SK-N-SH (cell line): ENCODE results near the gene EFCAB14. TPM values are rescaled to one million over a fixed set of nuclear protein-coding genes. Genes with fewer than 3 reads are reported as not detected.
"Not testable (repeated sequence)": the region's sequence is repeated elsewhere in the genome, so short reads cannot be mapped to it uniquely, and the experiment has no call there.

ENCODE experiments used
- CTCF ChIA-PET: fragments of 300-600, 350-600 bp; formaldehyde crosslinking; extraction: SDS; loops from one replicate; lab custom pipeline; 2021; lab: Yijun Ruan, JAX
- POLR2A ChIA-PET: fragments of 350-600 bp; sonication (Branson Sonifier 250); formaldehyde crosslinking; extraction: SDS; loops from one replicate; lab custom pipeline; 2020; ENCODE audit warnings: antibody characterized with exemption, inconsistent platforms; lab: Yijun Ruan, JAX
- DNase-seq: peaks from one replicate; pipeline ENCODE4 v3.0.0; 2012
- H2AFZ ChIP-seq: fragments of 200-600 bp; sonication (generic); 2 replicates; pipeline ENCODE4 v1.8.1; 2016; ENCODE audit warnings: antibody characterized with exemption, mild to moderate bottlenecking, low read depth
- H3F3A ChIP-seq: fragments of 200-600 bp; sonication (generic); replicated peaks from 2 replicates; pipeline ENCODE3; 2016; ENCODE audit warnings: antibody characterized with exemption, mild to moderate bottlenecking; ENCODE audit not compliant: insufficient read depth
- H3K27ac ChIP-seq, 2 experiments: fragments of 200-500 bp in 1 of 2; fragments of 200-600 bp in 1 of 2; sonication (Bioruptor generic) in 1 of 2; sonication (generic), shearing (Covaris generic) in 1 of 2; 2 replicates each; pipeline versions ENCODE4 v1.5.1 to v1.6.1; 2014 to 2016; ENCODE audit warnings: low read depth in 2 of 2, inconsistent platforms in 1 of 2, low read length in 1 of 2, mild to moderate bottlenecking in 1 of 2, mixed read lengths in 1 of 2
- H3K27me3 ChIP-seq: fragments of 200-600 bp; sonication (generic), shearing (Covaris generic); 2 replicates; pipeline ENCODE4 v1.6.1; 2016; ENCODE audit warnings: mixed run types; ENCODE audit not compliant: insufficient read depth
- H3K36me3 ChIP-seq, 2 experiments: fragments of 200-500 bp in 1 of 2; fragments of 200-600 bp in 1 of 2; sonication (Bioruptor generic) in 1 of 2; sonication (generic) in 1 of 2; replicated peaks in 1 of 2; 2 replicates each; pipeline versions ENCODE3 to v1.5.1; 2014 to 2016; ENCODE audit warnings: low read length in 1 of 2, mild to moderate bottlenecking in 1 of 2; ENCODE audit not compliant: insufficient read depth in 2 of 2, control insufficient read depth in 1 of 2
- H3K4me1 ChIP-seq, 2 experiments: fragments of 200-500 bp in 1 of 2; fragments of 200-600 bp in 1 of 2; sonication (Bioruptor generic) in 1 of 2; sonication (generic), shearing (Covaris generic) in 1 of 2; 2 replicates each; pipeline versions ENCODE4 v1.5.1 to v1.6.1; 2014 to 2016; ENCODE audit warnings: low read depth in 1 of 2, low read length in 1 of 2, mixed run types in 1 of 2; ENCODE audit not compliant: insufficient read depth in 2 of 2, control insufficient read depth in 1 of 2
- H3K4me2 ChIP-seq: fragments of 200-600 bp; sonication (generic), shearing (Covaris generic); 2 replicates; pipeline ENCODE4 v1.6.1; 2017; ENCODE audit warnings: mixed run types
- H3K4me3 ChIP-seq, 2 experiments: fragments of 200-500 bp in 1 of 2; fragments of 200-600 bp in 1 of 2; sonication (Bioruptor generic) in 1 of 2; sonication (generic), shearing (Covaris generic) in 1 of 2; 2 replicates each; pipeline versions ENCODE4 v1.5.1 to v1.8.1; 2014 to 2016; ENCODE audit warnings: low read depth in 2 of 2, inconsistent platforms in 1 of 2, low read length in 1 of 2, mild to moderate bottlenecking in 1 of 2, mixed read lengths in 1 of 2, moderate library complexity in 1 of 2
- H3K79me2 ChIP-seq: fragments of 200-600 bp; sonication (generic); 2 replicates; pipeline ENCODE4 v1.8.1; 2017; ENCODE audit warnings: mild to moderate bottlenecking; ENCODE audit not compliant: insufficient read depth
- H3K9ac ChIP-seq: fragments of 200-600 bp; sonication (generic); 2 replicates; pipeline ENCODE4 v1.6.1; 2017; ENCODE audit warnings: mixed run types
- H3K9me2 ChIP-seq: fragments of 200-600 bp; sonication (generic); 2 replicates; pipeline ENCODE4 v1.6.1; 2017; ENCODE audit warnings: mixed run types
- H3K9me3 ChIP-seq: fragments of 200-600 bp; sonication (generic); 2 replicates; pipeline ENCODE4 v1.6.1; 2017; ENCODE audit warnings: mixed run types, mild to moderate bottlenecking, moderate library complexity
- H4K20me1 ChIP-seq: fragments of 200-600 bp; sonication (generic); 2 replicates; pipeline ENCODE4 v1.6.1; 2017; ENCODE audit warnings: mild to moderate bottlenecking, mixed run types; ENCODE audit not compliant: insufficient read depth
- CHD2 ChIP-seq: fragments of 150-350 bp; IDR thresholded peaks from 2 replicates; pipeline ENCODE4 v1.6.1; 2018; ENCODE audit warnings: low read length; ENCODE audit not compliant: partially characterized antibody
- ELF1 ChIP-seq: IDR thresholded peaks from 2 replicates; pipeline ENCODE4 v1.4.0; 2012
- IRF3 ChIP-seq: fragments of 150-350 bp; IDR thresholded peaks from 2 replicates; pipeline ENCODE4 v1.6.1; 2016; ENCODE audit warnings: mild to moderate bottlenecking, low read depth, low read length
- JUND ChIP-seq: IDR thresholded peaks from 2 replicates; pipeline ENCODE4 v1.4.0; 2012
- MEF2A ChIP-seq: IDR thresholded peaks from 2 replicates; pipeline ENCODE4 v1.4.0; 2012; ENCODE audit warnings: low read depth, borderline replicate concordance
- NRF1 ChIP-seq: IDR thresholded peaks from 2 replicates; pipeline ENCODE4 v1.6.1; 2012; ENCODE audit warnings: low read depth, mild to moderate bottlenecking, low read length
- POLR2AphosphoS5 ChIP-seq: IDR thresholded peaks from 2 replicates; pipeline ENCODE4 v1.6.1; 2012; ENCODE audit warnings: low read depth, low read length
- RXRA ChIP-seq: IDR thresholded peaks from 2 replicates; pipeline ENCODE4 v1.4.0; 2012; ENCODE audit warnings: low read depth, mild to moderate bottlenecking, borderline replicate concordance
- TCF12 ChIP-seq: IDR thresholded peaks from 2 replicates; pipeline ENCODE4 v1.4.0; 2012
- USF2 ChIP-seq: fragments of 150-350 bp; IDR thresholded peaks from 2 replicates; pipeline ENCODE4 v1.6.1; 2017; ENCODE audit warnings: antibody characterized with exemption, low read length, low read depth, borderline replicate concordance
- WGBS: methylation state at CpG from one replicate; pipeline ENCODE4 v1.1.6; 2017; ENCODE audit warnings: low lambda C conversion rate; 5-methylcytosine and 5-hydroxymethylcytosine counted together
- polyA plus RNA-seq, 3 experiments: library from polyadenylated mRNA; depleted of rRNA; stranded (reverse); fragments of >200 nt; gene quantifications; 2 replicates each; pipeline ENCODE4 v1.2.3, GENCODE V29; 2012

The EFCAB14 gene
- polyA plus RNA-seq, 1 of the 3 experiments (the other 2 are of a cell fraction), result 13.6 TPM

DNA sequence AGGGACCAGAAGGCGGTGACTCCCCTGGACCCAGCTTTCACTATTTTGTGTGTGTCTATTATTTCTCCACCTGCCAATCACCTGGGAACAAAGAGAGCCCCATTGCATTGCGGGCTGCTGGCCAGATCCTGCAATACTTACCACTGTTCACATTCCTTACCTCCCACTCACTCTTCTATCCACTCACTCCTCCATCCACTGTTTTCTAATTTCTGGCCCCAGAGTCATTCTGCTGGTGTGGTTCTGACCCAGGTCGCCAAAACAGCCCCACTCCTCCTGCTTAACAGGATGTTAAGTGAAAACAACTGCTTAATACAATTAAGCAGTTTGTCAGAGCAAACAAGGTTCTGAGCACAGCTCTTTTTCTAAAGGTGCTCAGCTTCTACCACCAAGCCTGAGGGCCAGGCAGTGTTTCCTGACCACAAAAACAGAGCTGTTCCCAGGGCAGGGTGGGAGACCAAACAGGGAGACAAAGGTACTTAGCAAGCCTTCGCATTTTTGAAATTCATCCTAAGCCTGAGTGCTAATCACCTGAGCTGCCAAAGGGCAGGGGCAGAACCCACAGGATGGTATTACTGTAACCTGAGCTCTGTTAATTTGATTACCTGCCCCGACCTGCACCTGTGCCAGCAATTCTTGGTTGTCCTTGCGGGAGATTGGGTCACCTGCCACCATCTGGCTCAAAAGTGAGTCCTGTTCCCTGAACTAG is 38.5 kb upstream of the EFCAB14 start:
- Histone ChIP-seq H3K9me3 (no peaks in the 10 kb centered on the region), H3K4me3 (no peak overlapping the region), H3K4me1 (peaks cover 0 to 5% of the 10 kb centered on the region in 2 experiments; a peak in 1 of 4 replicates), H3K9me2 (no peaks in the 10 kb centered on the region), H3K27ac (no peak overlapping the region), H3K9ac (no peak overlapping the region), H2AFZ (no peak overlapping the region), H3K36me3 (no peaks in the 10 kb centered on the region), H3K27me3 (peaks cover 5% of the 10 kb centered on the region; the same call in 1 of the 2 replicates), H4K20me1 (no peaks in the 10 kb centered on the region), H3K79me2 (no peaks in the 10 kb centered on the region), H3K4me2 (no peak overlapping the region), H3F3A (no peaks in the 10 kb centered on the region)
- ChIA-PET POLR2A (no interaction called here), CTCF (interaction anchor here (1.1 to 2.0 kb wide), 3 partner anchors 10 to 310 kb away, joined by 3 to 11 read pairs (median 3); no protein-coding TSS in a partner anchor)
- 22% methylated on average over 5 of the region's 6 CpGs for WGBS
- DNase-seq, result no peak
- TF ChIP-seq NRF1 (no peak), USF2 (no peak)

DNA sequence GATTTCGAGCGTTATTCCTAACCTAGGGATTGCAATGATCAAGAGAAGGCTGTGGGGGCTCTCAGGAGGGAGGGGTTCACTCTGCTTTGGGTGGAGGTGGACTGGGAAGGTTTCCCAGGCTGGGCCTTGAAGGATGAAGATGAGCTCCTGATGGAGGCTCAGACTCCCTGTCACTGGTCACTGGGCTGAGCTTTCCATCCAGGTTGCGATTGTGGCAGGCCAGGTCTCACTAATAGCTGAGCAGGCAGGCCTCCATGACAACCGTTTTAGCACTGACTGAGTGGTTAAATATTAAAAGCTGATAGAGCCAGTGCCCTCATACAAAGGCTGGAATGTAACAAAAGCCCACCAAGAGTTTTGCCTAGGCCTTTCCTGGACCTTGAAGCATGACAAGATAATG is 36.2 kb upstream of the EFCAB14 start:
- ChIA-PET CTCF (no interaction called here), POLR2A (no interaction called here)
- no peaks in the 10 kb centered on the region for H3K9me3 ChIP-seq
- no peaks in the 10 kb centered on the region for H3F3A ChIP-seq
- DNase-seq, result no peak
- H3K4me3 ChIP-seq, result no peak overlapping the region
- peaks cover 5% of the 10 kb centered on the region; the same call in 1 of the 2 replicates for H3K27me3 ChIP-seq
- no peak overlapping the region for H2AFZ ChIP-seq
- no peak overlapping the region for H3K27ac ChIP-seq
- no peaks in the 10 kb centered on the region for H4K20me1 ChIP-seq
- WGBS, result 36% methylated on average over 3 of the region's 4 CpGs
- H3K36me3 ChIP-seq, result no peaks in the 10 kb centered on the region
- peaks cover 0 to 5% of the 10 kb centered on the region in 2 experiments; a peak in 1 of 4 replicates for H3K4me1 ChIP-seq
- no peaks in the 10 kb centered on the region for H3K9me2 ChIP-seq
- TF ChIP-seq NRF1 (no peak), MEF2A (no peak), JUND (no peak), TCF12 (no peak), USF2 (no peak), IRF3 (no peak), CHD2 (no peak), POLR2AphosphoS5 (no peak), ELF1 (no peak), RXRA (no peak)
- H3K4me2 ChIP-seq, result no peak overlapping the region
- H3K9ac ChIP-seq, result no peak overlapping the region
- H3K79me2 ChIP-seq, result no peaks in the 10 kb centered on the region

GRCh38 chr1:46754707-46755106 is 35.8 kb upstream of the EFCAB14 start:
- H3K9ac ChIP-seq, H3K9me2 ChIP-seq, H3K9me3 ChIP-seq, H4K20me1 ChIP-seq, H3K27me3 ChIP-seq, H2AFZ ChIP-seq, H3K27ac ChIP-seq, H3K4me2 ChIP-seq, DNase-seq, H3K79me2 ChIP-seq, CTCF ChIA-PET, H3K36me3 ChIP-seq, H3K4me1 ChIP-seq, H3F3A ChIP-seq, POLR2A ChIA-PET, H3K4me3 ChIP-seq: not testable (repeated sequence)
- WGBS, result 32% methylated on average over 4 of the region's 4 CpGs
